HL-60 (cell line): Measurements from ENCODE around the gene ARHGAP26.

Experiments
- CTCF ChIP-seq: IDR thresholded peaks from one replicate; pipeline ENCODE4 v1.5.1; 2011; ENCODE audit warnings: low read length, control low read depth, inconsistent platforms; ENCODE audit not compliant: insufficient read depth
- POLR2AphosphoS5 ChIP-seq: IDR thresholded peaks from 2 replicates; pipeline ENCODE4 v1.6.1; 2012; ENCODE audit warnings: low read depth

GRCh38 chr5:142961440-142962173 lies 191.4 kb downstream of the ARHGAP26 start:
- TF ChIP-seq CTCF (no peak), POLR2AphosphoS5 (no peak)
